DOHH2 (cell line): ENCODE measurements around the gene RPRD1B.

Source experiments
- CTCF ChIP-seq: fragments of 200-600 bp; sonication (generic); IDR thresholded peaks from one replicate; pipeline ENCODE4 v1.5.1; 2014; ENCODE audit warnings: antibody characterized with exemption, mild to moderate bottlenecking, low read depth, low read length; ENCODE audit not compliant: poor library complexity, severe bottlenecking
- EZH2phosphoT487 ChIP-seq: fragments of 200-600 bp; sonication (generic); IDR thresholded peaks from 2 replicates; pipeline ENCODE4 v1.6.1; 2017; ENCODE audit warnings: borderline replicate concordance, mild to moderate bottlenecking, antibody characterized with exemption, low read length, moderate library complexity, mixed read lengths

- no peak for TF ChIP-seq CTCF
- no peak for TF ChIP-seq EZH2phosphoT487
Observed at GRCh38 chr20:38115896-38116295, 82.3 kb downstream of the RPRD1B start.
